OCI-M1 (cell line): Measurements from ENCODE around the gene TYW1B.
"Not testable (repeated sequence)": the region's sequence is repeated elsewhere in the genome, so short reads cannot be mapped to it uniquely, and the experiment has no call there.

Source experiments
- DNase-seq: peaks from one replicate; lab custom pipeline; 2025; lab: John Stamatoyannopoulos, UW

TYW1B gene

GRCh38 chr7:72696643-72697042, 131.4 kb downstream of the TYW1B start:
- DNase-seq, result not testable (repeated sequence)

- not testable (repeated sequence) for DNase-seq
These were observed 132.5 kb downstream of the TYW1B start for GRCh38 chr7:72695482-72695881.

DNA sequence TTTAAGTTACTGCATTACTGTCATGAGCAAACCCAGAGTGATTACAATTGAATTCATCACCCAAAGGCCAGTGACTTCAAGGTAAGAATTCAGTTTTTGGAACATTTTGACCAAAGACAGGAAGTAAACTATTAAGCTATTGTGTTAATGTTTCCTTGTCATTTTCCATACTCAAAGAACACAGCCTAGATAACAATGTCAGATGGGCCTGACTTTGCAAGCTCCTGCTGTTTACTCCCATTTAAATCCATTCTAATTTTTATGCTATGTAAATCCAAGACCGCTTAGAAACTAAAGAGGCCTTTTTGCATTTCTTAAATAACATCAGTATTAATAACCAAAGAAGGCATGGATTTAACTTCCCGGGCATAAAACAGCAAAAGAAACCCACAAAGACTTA, 136.6 kb downstream of the TYW1B start:
- not testable (repeated sequence) for DNase-seq

- peak; percentile 59 for DNase-seq
These were observed 137.8 kb downstream of the TYW1B start for GRCh38 chr7:72690177-72690576.

- DNase-seq, result not testable (repeated sequence)
These were observed 138.7 kb downstream of the TYW1B start for GRCh38 chr7:72689344-72689743.

GRCh38 chr7:72681211-72681610, 146.8 kb downstream of the TYW1B start:
- not testable (repeated sequence) for DNase-seq

GRCh38 chr7:72676880-72677279, 151.1 kb downstream of the TYW1B start:
- not testable (repeated sequence) for DNase-seq

GRCh38 chr7:72676086-72676690, 151.8 kb downstream of the TYW1B start:
- not testable (repeated sequence) for DNase-seq

DNA sequence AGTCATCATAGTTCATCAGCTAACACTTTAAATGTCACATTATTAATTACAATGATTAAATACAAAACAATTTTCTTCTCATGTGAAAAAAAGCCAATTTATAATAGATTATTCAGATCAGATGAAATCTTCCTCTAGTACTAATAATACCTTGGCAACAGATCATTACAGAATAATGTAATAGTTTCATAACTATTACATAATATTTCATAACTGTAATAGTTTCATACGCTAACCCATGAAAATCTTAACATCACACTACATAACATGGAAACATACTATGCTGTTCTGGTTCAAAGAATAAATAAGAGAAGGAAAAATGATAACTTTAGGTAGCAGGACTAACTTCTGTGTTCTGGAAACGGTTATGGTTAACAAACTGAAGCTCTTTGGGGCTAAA, 152.3 kb downstream of the TYW1B start:
- DNase-seq, result not testable (repeated sequence)

- DNase-seq, result no peak
These were observed 153.6 kb downstream of the TYW1B start for GRCh38 chr7:72674394-72674793.

DNA sequence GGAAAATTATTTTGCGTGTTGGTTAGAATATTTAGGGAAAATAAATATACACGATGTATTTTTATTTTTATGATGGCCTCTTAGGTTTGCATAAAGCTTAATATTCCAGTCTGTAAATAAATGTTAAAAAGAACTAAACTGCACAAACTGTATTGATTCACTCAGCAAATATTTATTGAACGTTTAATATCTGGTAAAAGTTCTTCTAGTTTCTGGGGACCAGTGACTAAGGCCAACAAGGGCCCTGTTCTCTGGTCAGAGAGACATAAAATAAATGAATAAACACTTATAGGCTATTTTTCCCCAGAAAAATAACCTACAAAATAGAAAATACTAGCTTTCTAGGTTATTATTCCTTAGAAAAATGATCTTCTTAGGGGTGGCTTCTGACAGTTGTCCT, 157.2 kb downstream of the TYW1B start:
- DNase-seq, result not testable (repeated sequence)

- DNase-seq, result peak; percentile 24
These were observed 159.6 kb downstream of the TYW1B start for GRCh38 chr7:72668435-72668834.

DNA sequence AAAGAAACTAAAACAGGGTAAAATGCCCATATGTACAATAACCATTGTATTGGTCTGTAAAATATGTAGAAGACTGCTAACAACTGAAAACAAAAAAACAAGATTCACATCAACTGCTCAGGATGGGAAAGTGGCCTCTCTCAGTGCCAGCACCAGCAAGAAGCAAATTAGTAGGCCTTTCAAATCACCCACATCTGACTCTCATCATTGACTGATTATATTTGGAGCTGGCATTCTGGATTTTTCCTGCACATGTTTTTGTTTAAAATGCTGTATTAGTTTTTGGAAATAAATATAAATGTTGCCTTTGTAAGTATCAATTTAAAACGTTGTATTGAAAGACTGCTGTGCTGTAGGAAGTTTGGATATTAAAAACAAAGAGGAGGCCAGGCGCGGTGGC, 161.0 kb downstream of the TYW1B start:
- DNase-seq, result not testable (repeated sequence)

GRCh38 chr7:72648574-72648973, 179.4 kb downstream of the TYW1B start:
- not testable (repeated sequence) for DNase-seq

DNA sequence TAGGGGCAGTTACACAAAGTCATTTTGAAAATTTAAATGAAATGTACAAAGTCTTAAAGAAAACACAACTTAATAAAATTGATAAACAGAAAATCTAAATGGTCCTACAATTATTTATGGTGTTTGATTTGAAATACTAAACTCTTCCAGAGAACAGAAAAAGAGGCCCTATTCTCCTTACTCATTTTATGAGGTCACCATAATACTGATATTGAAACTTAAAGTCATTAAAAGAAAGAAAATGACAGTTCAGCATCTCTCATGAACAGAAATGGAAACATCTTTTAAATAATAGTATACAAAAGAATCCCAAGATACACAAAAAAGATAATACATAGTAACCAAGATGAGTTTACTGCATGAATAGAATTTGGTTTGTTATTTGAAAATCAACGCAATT, 184.3 kb downstream of the TYW1B start:
- DNase-seq, result not testable (repeated sequence)

- not testable (repeated sequence) for DNase-seq
These were observed 186.3 kb downstream of the TYW1B start for GRCh38 chr7:72641485-72642248.

DNA sequence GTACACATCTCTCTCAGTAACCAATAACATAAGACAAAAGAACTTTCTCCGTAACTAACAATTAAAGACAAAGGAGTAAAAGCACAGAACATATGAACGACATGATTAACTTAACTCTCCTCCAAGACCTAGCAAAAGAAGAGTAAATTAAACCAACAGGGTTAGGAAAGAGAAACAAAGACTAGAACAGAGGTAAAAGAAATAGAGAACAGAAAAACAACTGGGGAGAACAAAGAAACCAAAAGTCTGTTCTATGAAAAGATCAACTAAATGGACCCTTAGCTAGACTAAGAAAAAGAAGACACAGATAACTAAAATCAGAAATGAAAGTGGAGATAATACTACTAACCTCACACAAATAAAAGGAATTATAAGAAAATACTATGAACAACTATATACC, 187.3 kb downstream of the TYW1B start:
- DNase-seq, result not testable (repeated sequence)

DNA sequence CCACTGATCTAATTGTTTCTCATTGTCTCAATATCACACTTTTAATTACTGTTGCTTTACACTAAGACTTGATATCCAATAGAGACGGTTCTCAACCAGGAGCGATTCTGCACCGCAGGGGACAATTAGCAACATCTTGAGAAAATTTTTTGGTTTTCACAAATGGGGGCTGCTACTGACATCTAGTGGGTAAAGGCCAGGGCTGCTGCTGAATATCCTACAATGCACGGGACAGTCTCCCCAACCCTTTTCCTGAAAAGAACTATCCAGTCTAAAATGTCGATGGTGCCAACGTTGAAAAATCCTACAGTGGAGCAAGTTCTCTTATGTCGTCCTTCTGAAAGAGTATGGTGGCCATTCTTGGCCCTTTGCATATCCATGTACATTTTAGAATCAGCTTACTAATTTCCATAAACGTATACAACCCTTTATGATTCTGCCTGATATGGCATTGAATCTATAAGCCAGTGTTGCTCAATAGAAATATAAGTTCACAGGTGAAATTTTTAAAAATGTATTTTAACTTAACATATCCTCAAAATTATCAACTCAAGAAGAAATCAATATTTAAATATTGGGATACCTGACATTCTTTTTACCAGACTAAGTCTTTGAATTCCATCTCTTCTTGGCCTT, 192.6 kb downstream of the TYW1B start:
- DNase-seq, result peak; percentile 34

DNA sequence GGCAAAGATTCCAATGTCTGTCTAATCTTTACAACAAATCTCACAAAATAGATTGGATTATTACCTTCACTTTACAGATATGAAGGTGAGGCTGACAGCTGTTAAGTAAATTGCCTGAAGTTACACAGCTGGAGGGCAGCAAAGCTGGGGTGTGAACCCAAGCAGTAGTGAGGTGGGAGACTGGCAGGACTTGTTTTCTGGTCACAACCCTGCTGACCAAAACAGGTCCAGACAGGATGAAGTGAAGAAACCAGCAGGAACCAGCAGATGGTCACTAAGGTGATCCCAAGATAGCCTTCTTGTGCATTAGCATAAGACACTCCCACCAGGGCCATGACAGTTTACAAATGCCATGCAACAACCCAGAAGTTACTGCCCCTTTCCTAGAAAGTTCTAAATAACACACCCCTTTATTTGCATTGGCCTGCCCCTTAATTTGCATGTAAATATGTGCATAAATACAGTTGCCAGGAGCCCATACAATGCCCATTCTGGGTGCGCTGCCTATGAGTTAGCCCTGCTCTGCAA, 195.2 kb downstream of the TYW1B start:
- peak; percentile 81 for DNase-seq

DNA sequence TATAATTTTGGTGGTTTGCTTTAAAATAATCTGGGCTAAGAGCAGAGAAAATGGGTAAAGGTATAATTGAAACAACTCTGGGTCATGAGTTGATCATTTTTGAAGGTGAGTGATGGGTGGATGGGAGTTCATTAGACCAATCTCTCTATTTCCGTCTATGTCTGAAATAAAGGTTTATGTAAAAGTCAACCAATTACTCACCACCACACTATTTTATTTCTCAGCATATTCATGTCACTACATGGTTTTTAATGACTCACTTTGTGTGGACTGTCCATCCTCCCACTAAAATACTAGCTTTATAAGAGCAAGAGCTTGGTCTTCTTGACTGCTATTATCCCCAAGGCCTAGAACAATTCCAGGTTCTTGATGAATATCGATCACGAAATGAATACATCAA, 199.6 kb downstream of the TYW1B start:
- DNase-seq, result not testable (repeated sequence)

- not testable (repeated sequence) for DNase-seq
These were observed 201.5 kb downstream of the TYW1B start for GRCh38 chr7:72626428-72627011.

- DNase-seq, result not testable (repeated sequence)
These were observed 202.1 kb downstream of the TYW1B start for GRCh38 chr7:72625721-72626423.
